HepG2 (cell line): ENCODE measurements around the gene THUMPD2. TPM values are rescaled to one million over a fixed set of nuclear protein-coding genes. Genes with fewer than 3 reads are reported as not detected.

Source experiments
- ATAC-seq: fragments of 200-7000 bp; cut with Tn5 transposase; 3 replicates; pipeline ENCODE4 v1.9.1; 2020; ENCODE audit warnings: mild to moderate bottlenecking, moderate library complexity
- BruUV-seq: library from RNA; stranded (reverse); fragments of 400-500 nt; replicated peaks from 2 replicates; lab custom pipeline; 2021; lab: Mats Ljungman, UMichigan
- CTCF ChIA-PET: fragments of 300-600 bp; formaldehyde crosslinking; extraction: SDS; loops from one replicate; lab custom pipeline; 2021; ENCODE audit warnings: low total read pairs, inconsistent platforms, low intra/inter-chr PET ratio; lab: Yijun Ruan, JAX
- POLR2A ChIA-PET: fragments of 350-600 bp; sonication (Branson Sonifier 250); formaldehyde crosslinking; loops from one replicate; lab custom pipeline; 2020; ENCODE audit warnings: antibody characterized with exemption, inconsistent platforms; lab: Yijun Ruan, JAX
- DNase-seq: peaks from one replicate; pipeline ENCODE4 v3.0.0-alpha.2; 2015; ENCODE audit warnings: low spot score
- FAIRE-seq: peaks from 3 replicates; lab custom pipeline; 2011; peaks lifted over from hg19 to GRCh38; lab: Jason Lieb, UNC
- H2AFZ ChIP-seq: one replicate; pipeline ENCODE4 v1.6.1; 2011; ENCODE audit warnings: low read length, inconsistent platforms
- H3K27ac ChIP-seq: fragments of 300-600 bp; 3 replicates; pipeline ENCODE4 v1.8.0; 2011; ENCODE audit warnings: mixed run types, mild to moderate bottlenecking, mixed read lengths, low read length, inconsistent platforms; ENCODE audit not compliant: insufficient read depth; ENCODE audit errors: extremely low read length
- H3K27me3 ChIP-seq, 2 experiments: fragments of 200-600 bp in 1 of 2; 2 replicates in 1 of 2; 3 replicates in 1 of 2; pipeline versions ENCODE4 v1.6.0 to v1.8.0; 2011; ENCODE audit warnings: low read length in 2 of 2, mild to moderate bottlenecking in 2 of 2, moderate library complexity in 2 of 2, inconsistent platforms in 1 of 2; ENCODE audit not compliant: insufficient read depth in 2 of 2, control insufficient read depth in 1 of 2
- H3K36me3 ChIP-seq, 2 experiments: fragments of 200-600 bp in 1 of 2; replicated peaks in 1 of 2; 2 replicates in 1 of 2; 3 replicates in 1 of 2; pipeline versions ENCODE4 v1.5.1 to v1.8.0; 2011; ENCODE audit warnings: low read length in 2 of 2, inconsistent platforms in 1 of 2; ENCODE audit not compliant: insufficient read depth in 2 of 2, control insufficient read depth in 1 of 2
- H3K4me1 ChIP-seq: 2 replicates; pipeline ENCODE4 v1.5.1; 2012; ENCODE audit warnings: low read length, inconsistent platforms; ENCODE audit not compliant: insufficient read depth
- H3K4me2 ChIP-seq: 2 replicates; pipeline ENCODE4 v1.6.0; 2011; ENCODE audit warnings: low read depth, low read length, inconsistent platforms
- H3K4me3 ChIP-seq, 3 experiments: fragments of 200-600 bp in 1 of 3; sonication (generic), shearing (Covaris generic) in 1 of 3; replicated peaks in 1 of 3; 2 replicates each; pipeline ENCODE4 v1.5.1; 2011 to 2016; ENCODE audit warnings: low read length in 3 of 3, inconsistent platforms in 2 of 3, low read depth in 2 of 3, mild to moderate bottlenecking in 2 of 3, control low read depth in 1 of 3, mixed read lengths in 1 of 3; ENCODE audit not compliant: insufficient read depth in 1 of 3
- H3K79me2 ChIP-seq: one replicate; pipeline ENCODE4 v1.6.1; 2011; ENCODE audit warnings: low read length, inconsistent platforms; ENCODE audit not compliant: insufficient read depth
- H3K9ac ChIP-seq: 2 replicates; pipeline ENCODE4 v1.6.0; 2011; ENCODE audit warnings: mild to moderate bottlenecking, low read depth, low read length, inconsistent platforms; ENCODE audit not compliant: insufficient read depth
- H3K9me3 ChIP-seq: 2 replicates; pipeline ENCODE4 v1.5.1; 2012; ENCODE audit warnings: mild to moderate bottlenecking, low read length
- H4K20me1 ChIP-seq: 2 replicates; pipeline ENCODE4 v1.6.0; 2011; ENCODE audit warnings: inconsistent platforms, mild to moderate bottlenecking, low read length, moderate library complexity; ENCODE audit not compliant: insufficient read depth
- GZF1 ChIP-seq: sonication (generic); formaldehyde crosslinking; IDR thresholded peaks from 2 replicates; pipeline ENCODE4 v1.5.1; 2020; ENCODE audit warnings: mild to moderate bottlenecking, missing genetic modification reagents
- HMGXB4 ChIP-seq, 2 experiments: sonication (generic) in 1 of 2; formaldehyde crosslinking in 1 of 2; IDR thresholded peaks; 2 replicates each; pipeline versions ENCODE4 v1.4.0 to v1.6.1; 2018 to 2020; ENCODE audit warnings: missing genetic modification reagents in 2 of 2, borderline replicate concordance in 1 of 2, low read depth in 1 of 2, mild to moderate bottlenecking in 1 of 2, missing biosample characterization in 1 of 2
- JDP2 ChIP-seq: sonication (generic); formaldehyde crosslinking; IDR thresholded peaks from 2 replicates; pipeline ENCODE4 v1.8.1; 2022; ENCODE audit warnings: missing genetic modification reagents, borderline replicate concordance
- MEIS1 ChIP-seq: sonication (generic); formaldehyde crosslinking; IDR thresholded peaks from 2 replicates; pipeline ENCODE4 v1.9.0; 2021; ENCODE audit warnings: mild to moderate bottlenecking, missing genetic modification reagents, moderate library complexity, borderline replicate concordance
- MXI1 ChIP-seq: IDR thresholded peaks from 3 replicates; pipeline ENCODE4 v1.6.1; 2012; ENCODE audit warnings: low read depth, low read length, inconsistent platforms, borderline replicate concordance
- RBM39 ChIP-seq: fragments of 200-400 bp; formaldehyde crosslinking; IDR thresholded peaks from one replicate; pipeline ENCODE4 v1.6.1; 2018; ENCODE audit warnings: antibody characterized with exemption, mild to moderate bottlenecking, low read depth, low read length; ENCODE audit not compliant: poor library complexity, severe bottlenecking
- SAFB2 ChIP-seq: sonication (generic); formaldehyde crosslinking; IDR thresholded peaks from 2 replicates; pipeline ENCODE4 v1.5.1; 2020; ENCODE audit warnings: missing genetic modification reagents, low read depth, mild to moderate bottlenecking, borderline replicate concordance
- SAP130 ChIP-seq: IDR thresholded peaks from 2 replicates; pipeline ENCODE4 v1.6.1; 2016; ENCODE audit warnings: low read depth
- SMAD3 ChIP-seq: sonication (generic); formaldehyde crosslinking; IDR thresholded peaks from 2 replicates; pipeline ENCODE4 v1.4.0; 2020; ENCODE audit warnings: missing genetic modification reagents
- ZC3H13 ChIP-seq: sonication (generic); formaldehyde crosslinking; IDR thresholded peaks from 2 replicates; pipeline ENCODE4 v1.8.1; 2023; ENCODE audit warnings: mild to moderate bottlenecking, missing genetic modification reagents, moderate library complexity
- ZNF878 ChIP-seq: sonication (generic); formaldehyde crosslinking; IDR thresholded peaks from 2 replicates; pipeline ENCODE4 v1.8.1; 2023; ENCODE audit warnings: mild to moderate bottlenecking, missing genetic modification reagents, moderate library complexity
- WGBS: methylation state at CpG from one replicate; pipeline ENCODE4 v1.1.6; 2017; ENCODE audit warnings: low lambda C conversion rate; 5-methylcytosine and 5-hydroxymethylcytosine counted together
- in situ Hi-C: cut with HindIII; loops from 2 replicates; pipeline ENCODE4 v1.10.0; 2017; ENCODE audit warnings: low pct_unique_long_range_greater_than_20kb; ENCODE audit not compliant: extremely low pct_ligation_motif_present
- intact Hi-C: fragments of 100-400 bp; cut with micrococcal nuclease; formaldehyde crosslinking; loops from one replicate; pipeline ENCODE4 v1.10.0; 2022; ENCODE audit not compliant: unreplicated experiment
- polyA plus RNA-seq, 8 experiments: library from polyadenylated mRNA; depleted of rRNA in 3 of 8; stranded (reverse) in 7 of 8; unstranded in 1 of 8; fragments of >200 nt; fragmentation: Illumina TruSeq in 4 of 8; extraction: Trizol in 4 of 8; gene quantifications; 2 replicates each; pipeline versions ENCODE4 v1.2.1 to v1.2.3, GENCODE V29; 2011 to 2016; ENCODE audit warnings: low read depth in 4 of 8, missing spikeins in 1 of 8, mixed read lengths in 1 of 8; ENCODE audit not compliant: insufficient read depth in 1 of 8
- total RNA-seq, 5 experiments: library from RNA; depleted of rRNA; stranded (reverse); fragments of >200 nt; fragmentation: Illumina TruSeq; extraction: Trizol; gene quantifications; 2 replicates each; pipeline ENCODE4 v1.2.3, GENCODE V29; 2016; ENCODE audit warnings: low read depth in 1 of 5
- TF ChIP-seq, protein P1 (sequence below): sonication (generic); formaldehyde crosslinking; IDR thresholded peaks from 2 replicates; pipeline ENCODE4 v1.4.0; 2020; ENCODE audit warnings: missing genetic modification reagents
- TF ChIP-seq, protein P2 (sequence below): sonication (generic); formaldehyde crosslinking; IDR thresholded peaks from 2 replicates; pipeline ENCODE4 v1.4.0; 2020; ENCODE audit warnings: missing genetic modification reagents

The THUMPD2 gene
- total and polyA plus RNA-seq, 2 of the 13 experiments (the other 11 are each of a cell fraction or from before 2014, with no cell fraction given) = 11.8 to 15.6 TPM

GRCh38 chr2:39735648-39736047, 43.4 kb downstream of the THUMPD2 start (continued):
- TF ChIP-seq SAP130 (no peak), SMAD3 (CRISPR knock-in tag) (no peak), RBM39 (no peak)

DNA sequence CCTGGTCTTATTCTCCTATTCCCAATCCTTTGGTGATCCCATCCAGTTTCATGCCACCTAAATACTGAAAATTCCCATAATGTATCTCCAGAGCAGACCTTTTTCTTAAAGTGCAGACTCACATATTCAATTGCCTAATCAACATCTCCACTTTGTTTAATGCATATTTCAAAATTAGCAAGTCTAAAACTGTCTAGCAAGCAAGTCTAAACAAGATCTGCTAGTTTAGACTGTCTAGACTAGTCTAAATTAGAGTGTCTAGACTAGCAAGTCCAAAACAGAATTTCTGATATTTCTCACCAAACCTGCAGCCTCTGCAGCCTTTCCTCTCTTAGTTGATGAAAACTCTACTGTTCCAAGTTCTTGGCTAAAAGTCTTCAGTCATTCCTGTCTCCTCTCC, 44.6 kb downstream of the THUMPD2 start:
- Histone ChIP-seq H3K4me3 (no peak overlapping the region), H3K36me3 (peaks cover 21 to 48% of the 10 kb centered on the region in 2 experiments), H3K9ac (no peak overlapping the region), H3K9me3 (no peaks in the 10 kb centered on the region), H2AFZ (no peak overlapping the region), H3K4me2 (no peak overlapping the region)
- DNase-seq = no peak
- in situ Hi-C loops = loop anchor here (5.0 kb wide), 1 partner anchor 352 kb away; no protein-coding TSS in a partner anchor
- TF ChIP-seq GZF1 (CRISPR knock-in tag) = no peak
- TF ChIP-seq, protein P1, sequence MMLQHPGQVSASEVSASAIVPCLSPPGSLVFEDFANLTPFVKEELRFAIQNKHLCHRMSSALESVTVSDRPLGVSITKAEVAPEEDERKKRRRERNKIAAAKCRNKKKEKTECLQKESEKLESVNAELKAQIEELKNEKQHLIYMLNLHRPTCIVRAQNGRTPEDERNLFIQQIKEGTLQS (CRISPR knock-in tag) = no peak
- TF ChIP-seq, all 625 proteins: peak for 0
- POLR2A ChIA-PET = no interaction called here
- FAIRE-seq = no peak
- no peak for ATAC-seq
- Histone ChIP-seq H3K27me3 (no peaks in the 10 kb centered on the region), H3K79me2 (no peaks in the 10 kb centered on the region), H3K4me1 (no peaks in the 10 kb centered on the region), H3K27ac (no peak overlapping the region), H4K20me1 (no peaks in the 10 kb centered on the region)
- BruUV-seq = no TSS peak
- CTCF ChIA-PET = no interaction called here
- intact Hi-C loops = no loop called here

GRCh38 chr2:39733070-39733674, 45.9 kb downstream of the THUMPD2 start:
- Histone ChIP-seq H3K27ac (no peak overlapping the region), H3K27me3 (no peaks in the 10 kb centered on the region), H2AFZ (no peak overlapping the region), H3K9me3 (no peaks in the 10 kb centered on the region), H3K4me3 (no peak overlapping the region), H3K9ac (no peak overlapping the region), H3K4me2 (no peak overlapping the region), H3K79me2 (no peaks in the 10 kb centered on the region), H3K4me1 (no peaks in the 10 kb centered on the region), H3K36me3 (peaks cover 14 to 39% of the 10 kb centered on the region in 2 experiments), H4K20me1 (no peaks in the 10 kb centered on the region)
- CTCF ChIA-PET = no interaction called here
- in situ Hi-C loops (loop anchor here (5.0 kb wide), 1 partner anchor 351 kb away; no protein-coding TSS in a partner anchor), intact Hi-C loops (no loop called here)
- no peak for DNase-seq
- TSS peak; percentile 28 for BruUV-seq
- no peak for ATAC-seq
- 98% methylated on average over 10 of the region's 10 CpGs for WGBS
- FAIRE-seq = no peak
- POLR2A ChIA-PET = interaction anchor here (1.2 kb wide), 1 partner anchor 42 kb away, joined by 3 read pairs; no protein-coding TSS in a partner anchor
- TF ChIP-seq MXI1 (no peak), HMGXB4 (CRISPR knock-in tag; IDR thresholded peaks at IDR 0.05; ENCODE audit: borderline replicate concordance in 1 of 2, low read depth in 1 of 2) (no peak), ZC3H13 (CRISPR knock-in tag) (no peak), JDP2 (CRISPR knock-in tag) (no peak), SAFB2 (no peak), ZNF878 (no peak), MEIS1 (CRISPR knock-in tag) (no peak)
- TF ChIP-seq, protein P2, sequence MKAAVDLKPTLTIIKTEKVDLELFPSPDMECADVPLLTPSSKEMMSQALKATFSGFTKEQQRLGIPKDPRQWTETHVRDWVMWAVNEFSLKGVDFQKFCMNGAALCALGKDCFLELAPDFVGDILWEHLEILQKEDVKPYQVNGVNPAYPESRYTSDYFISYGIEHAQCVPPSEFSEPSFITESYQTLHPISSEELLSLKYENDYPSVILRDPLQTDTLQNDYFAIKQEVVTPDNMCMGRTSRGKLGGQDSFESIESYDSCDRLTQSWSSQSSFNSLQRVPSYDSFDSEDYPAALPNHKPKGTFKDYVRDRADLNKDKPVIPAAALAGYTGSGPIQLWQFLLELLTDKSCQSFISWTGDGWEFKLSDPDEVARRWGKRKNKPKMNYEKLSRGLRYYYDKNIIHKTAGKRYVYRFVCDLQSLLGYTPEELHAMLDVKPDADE (CRISPR knock-in tag) = no peak
